K562 (cell line): ENCODE results near the gene TSPYL4. TPM values are rescaled to one million over a fixed set of nuclear protein-coding genes. Genes with fewer than 3 reads are reported as not detected.

Source experiments
- BACH1 ChIP-seq: fragments of 200-800 bp; sonication (Bioruptor generic); IDR thresholded peaks from 2 replicates; pipeline ENCODE4 v1.6.1; 2016; ENCODE audit warnings: missing genetic modification characterization, missing compliant biosample characterization
- CREB3L1 ChIP-seq: fragments of 450-650 bp; IDR thresholded peaks from 2 replicates; pipeline ENCODE4 v1.6.1; 2014; ENCODE audit warnings: low read depth, mild to moderate bottlenecking, moderate library complexity, borderline replicate concordance
- ESRRB ChIP-seq: fragments of 250-450 bp; sonication (Bioruptor Pico); IDR thresholded peaks from 2 replicates; pipeline ENCODE4 v1.5.0; 2020; ENCODE audit warnings: mild to moderate bottlenecking, moderate library complexity, borderline replicate concordance
- FOXA1 ChIP-seq: fragments of 450-650 bp; IDR thresholded peaks from 2 replicates; pipeline ENCODE4 v1.6.1; 2016; ENCODE audit warnings: mild to moderate bottlenecking, borderline replicate concordance
- FOXK1 ChIP-seq: sonication (generic); formaldehyde crosslinking; IDR thresholded peaks from 2 replicates; pipeline ENCODE4 v1.8.0; 2022; ENCODE audit warnings: missing genetic modification reagents, mild to moderate bottlenecking, borderline replicate concordance
- FOXM1 ChIP-seq, 2 experiments: fragments of 450-650 bp in 1 of 2; sonication (generic) in 1 of 2; formaldehyde crosslinking in 1 of 2; IDR thresholded peaks; 2 replicates each; pipeline versions ENCODE4 v1.6.1 to v1.9.0; 2017 to 2022; ENCODE audit warnings: low read depth in 2 of 2, mild to moderate bottlenecking in 2 of 2, missing genetic modification reagents in 1 of 2, moderate library complexity in 1 of 2
- HDGF ChIP-seq: fragments of 450-650 bp; IDR thresholded peaks from 2 replicates; pipeline ENCODE4 v1.6.1; 2016
- HEY1 ChIP-seq: fragments of 250-450 bp; sonication (Bioruptor Pico); IDR thresholded peaks from 2 replicates; pipeline ENCODE4 v1.5.0; 2020; ENCODE audit warnings: mild to moderate bottlenecking, moderate library complexity, borderline replicate concordance
- ILK ChIP-seq: fragments of 450-650 bp; IDR thresholded peaks from 2 replicates; pipeline ENCODE4 v1.6.1; 2016; ENCODE audit warnings: missing genetic modification characterization, low read depth, mild to moderate bottlenecking, missing compliant biosample characterization, moderate library complexity, borderline replicate concordance
- NFYB ChIP-seq: IDR thresholded peaks from 2 replicates; pipeline ENCODE4 v1.6.1; 2011; ENCODE audit warnings: mild to moderate bottlenecking, moderate library complexity; ENCODE audit not compliant: insufficient read length; ENCODE audit errors: extremely low read depth
- PML ChIP-seq: IDR thresholded peaks from 2 replicates; pipeline ENCODE4 v1.6.1; 2012; ENCODE audit warnings: low read length, inconsistent platforms
- POLR2AphosphoS2 ChIP-seq: IDR thresholded peaks from 2 replicates; pipeline ENCODE4 v1.6.1; 2012; ENCODE audit warnings: low read length, improper control_type of control experiment
- POLR2H ChIP-seq: IDR thresholded peaks from 2 replicates; pipeline ENCODE4 v1.6.1; 2016; ENCODE audit warnings: missing genetic modification characterization, low read depth, mild to moderate bottlenecking, control low read depth, missing compliant biosample characterization, moderate library complexity
- RBM39 ChIP-seq: fragments of 200-400 bp; formaldehyde crosslinking; optimal IDR thresholded peaks from 2 replicates; pipeline ENCODE3; 2018; ENCODE audit warnings: low read depth, low read length
- SIN3B ChIP-seq: fragments of 450-650 bp; IDR thresholded peaks from 2 replicates; pipeline ENCODE4 v1.6.1; 2017; ENCODE audit warnings: low read depth, mild to moderate bottlenecking, moderate library complexity
- SRSF9 ChIP-seq: fragments of 200-400 bp; formaldehyde crosslinking; IDR thresholded peaks from 2 replicates; pipeline ENCODE4 v1.6.1; 2017; ENCODE audit warnings: low read depth, low read length, borderline replicate concordance
- STAT5B ChIP-seq: fragments of 250-450 bp; sonication (Bioruptor Pico); IDR thresholded peaks from 2 replicates; pipeline ENCODE4 v1.8.0; 2021; ENCODE audit warnings: mild to moderate bottlenecking, inconsistent platforms
- XRCC3 ChIP-seq: fragments of 450-650 bp; IDR thresholded peaks from 2 replicates; pipeline ENCODE4 v1.6.1; 2017; ENCODE audit warnings: mild to moderate bottlenecking, moderate library complexity
- ZBTB2 ChIP-seq: fragments of 450-650 bp; IDR thresholded peaks from 2 replicates; pipeline ENCODE4 v1.6.1; 2016; ENCODE audit warnings: antibody characterized with exemption
- ZNF589 ChIP-seq: fragments of 200-800 bp; sonication (Bioruptor generic); IDR thresholded peaks from 2 replicates; pipeline ENCODE4 v1.6.1; 2016; ENCODE audit warnings: low read depth, missing genetic modification characterization, missing compliant biosample characterization
- polyA plus RNA-seq, 8 experiments: library from polyadenylated mRNA; depleted of rRNA in 4 of 8; stranded (reverse) in 5 of 8; unstranded in 3 of 8; fragments of >200 nt; fragmentation: Nextera tagmentation in 2 of 8; fragmentation: Illumina TruSeq in 1 of 8; extraction: Ambion mirVana in 2 of 8; extraction: Trizol in 1 of 8; gene quantifications; 2 replicates each; pipeline versions ENCODE4 v1.2.1 to v1.2.3, GENCODE V29; 2011 to 2014; ENCODE audit warnings: inconsistent platforms in 1 of 8, missing spikeins in 1 of 8
- total RNA-seq, 7 experiments: library from RNA; depleted of rRNA in 6 of 7; stranded (reverse); fragments of >200 nt in 6 of 7; fragmentation: Illumina TruSeq in 2 of 7; extraction: Trizol in 2 of 7; gene quantifications; 2 replicates each; pipeline versions ENCODE4 v1.2.1 to v1.2.3, GENCODE V29; 2011 to 2021; ENCODE audit warnings: low replicate concordance in 1 of 7
- TF ChIP-seq, protein P1 (sequence below), 3 experiments: IDR thresholded peaks in 2 of 3; conservative IDR thresholded peaks in 1 of 3; 2 replicates each; pipeline ENCODE4 v1.5.1; 2011 to 2012; ENCODE audit warnings: low read length in 3 of 3, mild to moderate bottlenecking in 3 of 3, control low read depth in 2 of 3, improper control_type of control experiment in 1 of 3, inconsistent platforms in 1 of 3, low read depth in 1 of 3, mixed read lengths in 1 of 3, moderate library complexity in 1 of 3; ENCODE audit not compliant: insufficient read depth in 2 of 3

Gene TSPYL4
- total and polyA plus RNA-seq, 9 of the 15 experiments (the other 6 are each of a cell fraction or from before 2014, with no cell fraction given): 0.69 to 18.0 (median 9.1) TPM

DNA sequence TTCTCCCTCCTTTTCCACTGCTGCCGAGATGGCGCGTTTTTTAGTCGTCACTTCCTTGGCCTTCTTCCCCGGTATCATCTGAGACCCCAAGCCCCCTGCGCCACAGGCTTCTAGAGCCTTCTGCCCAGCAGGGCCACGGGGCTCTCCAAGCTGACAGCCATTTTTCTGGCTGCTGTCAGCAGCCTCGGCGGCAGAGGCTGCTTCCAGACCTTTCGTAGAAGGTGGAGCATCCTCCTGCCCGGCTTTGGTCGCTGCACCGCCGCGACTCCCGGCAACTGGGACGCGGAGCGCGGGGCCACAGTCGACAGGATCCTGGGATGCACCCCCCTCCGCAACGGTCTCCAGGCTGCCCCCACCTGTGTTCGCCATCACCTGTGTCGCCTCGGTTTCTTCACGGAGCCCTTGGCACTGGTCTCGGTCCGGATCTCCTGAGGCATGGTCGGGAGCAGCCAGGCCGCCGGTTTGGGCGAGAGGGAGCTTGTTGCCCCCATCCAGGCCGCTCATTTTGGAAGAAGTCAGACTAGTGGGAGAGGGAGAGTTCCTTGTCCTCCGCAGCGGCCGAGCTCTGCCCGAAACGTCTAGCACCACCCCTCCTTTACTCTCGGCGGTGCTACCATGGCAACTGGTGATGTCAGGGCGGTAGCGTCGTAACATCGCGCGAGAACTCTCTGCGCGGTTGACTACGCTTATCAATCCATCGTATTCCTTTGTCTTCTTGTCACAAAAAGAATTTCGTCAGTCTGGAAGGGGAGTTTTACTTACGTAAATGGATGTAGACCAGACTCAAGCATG is at the start of gene TSPYL4 (continued):
- TF ChIP-seq, protein P1, sequence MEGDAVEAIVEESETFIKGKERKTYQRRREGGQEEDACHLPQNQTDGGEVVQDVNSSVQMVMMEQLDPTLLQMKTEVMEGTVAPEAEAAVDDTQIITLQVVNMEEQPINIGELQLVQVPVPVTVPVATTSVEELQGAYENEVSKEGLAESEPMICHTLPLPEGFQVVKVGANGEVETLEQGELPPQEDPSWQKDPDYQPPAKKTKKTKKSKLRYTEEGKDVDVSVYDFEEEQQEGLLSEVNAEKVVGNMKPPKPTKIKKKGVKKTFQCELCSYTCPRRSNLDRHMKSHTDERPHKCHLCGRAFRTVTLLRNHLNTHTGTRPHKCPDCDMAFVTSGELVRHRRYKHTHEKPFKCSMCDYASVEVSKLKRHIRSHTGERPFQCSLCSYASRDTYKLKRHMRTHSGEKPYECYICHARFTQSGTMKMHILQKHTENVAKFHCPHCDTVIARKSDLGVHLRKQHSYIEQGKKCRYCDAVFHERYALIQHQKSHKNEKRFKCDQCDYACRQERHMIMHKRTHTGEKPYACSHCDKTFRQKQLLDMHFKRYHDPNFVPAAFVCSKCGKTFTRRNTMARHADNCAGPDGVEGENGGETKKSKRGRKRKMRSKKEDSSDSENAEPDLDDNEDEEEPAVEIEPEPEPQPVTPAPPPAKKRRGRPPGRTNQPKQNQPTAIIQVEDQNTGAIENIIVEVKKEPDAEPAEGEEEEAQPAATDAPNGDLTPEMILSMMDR (IDR thresholded peaks at IDR 0.05 in 2 of 3, conservative IDR thresholded peaks at IDR 0.05 in 1 of 3; ENCODE audit: insufficient read depth in 2 of 3, low read depth in 1 of 3, low read length in 3 of 3): no peak
- TF ChIP-seq ZNF589 (no peak), POLR2AphosphoS2 (no peak), BACH1 (tag) (no peak), CREB3L1 (peak; percentile 20; the same call in 1 of the 2 replicates), ESRRB (CRISPR knock-in tag) (no peak), FOXM1 (IDR thresholded peaks at IDR 0.05; ENCODE audit: low read depth) (no peak), FOXM1 (CRISPR knock-in tag; IDR thresholded peaks at IDR 0.05; ENCODE audit: low read depth) (0 out of 2 replicates have a peak, but pooled peaks have one; percentile 53), FOXA1 (no peak), PML (peak; percentile 79; the same call in 1 of the 2 replicates), STAT5B (no peak), SIN3B (0 out of 2 replicates have a peak, but pooled peaks have one; percentile 23), POLR2H (tag) (no peak; the same call in 1 of the 2 replicates), HEY1 (no peak), NFYB (no peak), FOXK1 (CRISPR knock-in tag) (no peak), SRSF9 (no peak), XRCC3 (no peak), ZBTB2 (no peak), ILK (tag) (no peak), HDGF (no peak), RBM39 (no peak)
